HL-60/S4 (cell line): ENCODE measurements around the gene KIF6.

ENCODE experiments used
- in situ Hi-C: fragments of 300-500 bp; cut with MboI; formaldehyde crosslinking; loops from 2 replicates; pipeline ENCODE4 v1.14.3; 2022; ENCODE audit warnings: low sequenced_read_pairs

KIF6 gene

DNA sequence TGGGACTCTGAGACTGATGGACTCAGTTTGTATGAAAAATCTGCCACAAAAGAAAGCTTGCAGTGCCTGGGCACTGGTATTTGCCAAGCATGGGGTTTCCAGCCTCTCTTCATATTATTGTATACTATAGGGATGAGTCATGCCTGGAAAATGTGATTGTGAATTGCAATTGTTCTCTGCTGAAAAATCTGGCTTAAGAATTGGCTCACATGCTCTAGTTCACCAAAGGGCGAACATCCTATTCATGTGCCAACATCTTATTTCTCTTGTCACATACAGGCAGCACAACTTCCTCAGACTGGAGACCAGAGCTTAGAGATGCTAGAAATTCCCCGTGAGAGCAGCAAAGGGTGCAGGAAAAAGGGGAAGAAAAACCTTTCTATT is 299.1 kb downstream of the KIF6 start:
- in situ Hi-C loops, result no loop called here

- in situ Hi-C loops, result no loop called here
Measured at GRCh38 chr6:39425346-39426072, 299.7 kb downstream of the KIF6 start.

DNA sequence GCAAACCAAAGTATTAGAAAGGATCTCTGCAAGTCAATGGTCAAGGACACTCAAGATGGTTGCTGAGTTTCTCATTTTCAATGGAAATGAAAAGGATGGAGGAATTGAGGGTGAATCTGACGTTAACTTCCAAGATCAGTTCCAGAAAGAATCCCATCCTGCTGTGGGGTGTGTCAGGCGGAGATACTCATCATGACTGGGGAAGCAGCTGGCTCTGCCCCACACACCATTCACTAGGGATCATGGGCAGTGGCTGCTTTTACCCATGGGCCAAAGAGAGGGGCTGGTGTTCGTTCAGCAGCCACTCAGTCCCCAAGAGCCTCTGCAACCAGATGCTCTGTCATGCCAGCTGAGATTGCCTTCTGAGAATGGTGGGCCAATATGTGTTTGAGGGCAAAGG is 300.4 kb downstream of the KIF6 start:
- in situ Hi-C loops, result no loop called here

DNA sequence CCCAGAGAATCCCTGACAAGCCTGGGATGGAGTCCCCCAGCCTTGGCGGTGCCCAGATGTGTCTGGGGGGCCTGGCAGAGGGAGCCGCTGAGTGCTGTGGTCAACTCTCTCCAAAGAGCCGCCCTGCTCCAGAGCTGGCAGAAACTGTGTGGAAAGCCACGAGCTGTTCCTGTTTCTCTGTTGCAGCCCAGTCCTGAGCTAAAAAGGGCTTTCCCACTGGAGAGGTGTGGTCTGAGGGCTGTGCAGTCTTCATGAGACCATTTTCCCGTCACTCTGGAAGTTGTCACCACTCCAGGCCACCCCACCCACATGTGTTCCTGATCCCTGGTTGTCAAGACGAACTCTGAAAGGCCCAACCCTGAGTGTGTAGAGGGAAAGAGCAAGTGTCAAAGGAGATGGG is 303.0 kb downstream of the KIF6 start:
- in situ Hi-C loops, result no loop called here

GRCh38 chr6:39421383-39422225 is 303.6 kb downstream of the KIF6 start:
- in situ Hi-C loops, result no loop called here

- in situ Hi-C loops, result no loop called here
Measured at GRCh38 chr6:39420300-39421265, 304.6 kb downstream of the KIF6 start.

- in situ Hi-C loops, result no loop called here
Measured at GRCh38 chr6:39419607-39420006, 305.6 kb downstream of the KIF6 start.

- in situ Hi-C loops, result no loop called here
Measured at GRCh38 chr6:39417440-39417839, 307.8 kb downstream of the KIF6 start.

- in situ Hi-C loops, result no loop called here
Measured at GRCh38 chr6:39416728-39417127, 308.5 kb downstream of the KIF6 start.

DNA sequence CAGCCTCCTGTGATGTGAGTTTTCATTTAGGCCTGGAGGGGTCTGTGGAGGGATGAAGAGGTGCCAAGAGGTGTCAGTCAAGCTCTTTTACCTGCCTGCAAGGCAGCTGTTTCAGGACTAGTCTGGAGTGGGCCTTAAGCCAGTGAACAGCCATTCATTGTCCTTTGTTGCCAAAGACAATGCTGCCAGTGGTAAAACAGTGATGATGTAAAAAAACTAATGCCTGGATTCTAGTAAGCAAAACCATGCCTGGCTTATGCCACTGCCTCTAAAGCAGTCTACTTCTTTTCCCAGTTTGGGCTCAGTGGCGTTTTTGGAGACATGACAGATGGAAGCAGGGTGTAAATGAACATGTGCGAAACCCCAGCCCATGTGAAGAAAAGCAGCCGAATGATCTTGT is 309.2 kb downstream of the KIF6 start:
- in situ Hi-C loops, result no loop called here

GRCh38 chr6:39415482-39415881 is 309.7 kb downstream of the KIF6 start:
- in situ Hi-C loops, result no loop called here

GRCh38 chr6:39411465-39411864 is 313.7 kb downstream of the KIF6 start:
- in situ Hi-C loops, result no loop called here

DNA sequence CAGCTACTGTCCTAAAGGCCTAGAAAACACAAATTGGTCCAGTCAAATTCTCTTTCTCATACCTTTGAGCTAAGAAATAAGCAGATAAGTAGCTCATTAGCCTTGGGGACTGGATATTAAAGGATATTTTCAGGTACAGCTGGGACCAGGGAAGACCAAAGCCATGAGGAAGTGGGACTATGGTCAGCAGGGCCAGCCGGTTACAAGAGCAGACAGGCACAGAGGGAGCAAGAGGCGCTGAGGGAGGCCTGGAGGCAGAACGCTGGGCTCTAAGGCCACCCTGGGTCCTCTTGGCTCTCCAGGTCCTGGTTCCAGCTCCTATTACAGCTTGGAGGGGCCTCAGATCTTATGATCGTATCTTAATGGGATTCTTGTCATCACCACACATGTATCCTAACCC is 314.2 kb downstream of the KIF6 start:
- in situ Hi-C loops, result no loop called here

DNA sequence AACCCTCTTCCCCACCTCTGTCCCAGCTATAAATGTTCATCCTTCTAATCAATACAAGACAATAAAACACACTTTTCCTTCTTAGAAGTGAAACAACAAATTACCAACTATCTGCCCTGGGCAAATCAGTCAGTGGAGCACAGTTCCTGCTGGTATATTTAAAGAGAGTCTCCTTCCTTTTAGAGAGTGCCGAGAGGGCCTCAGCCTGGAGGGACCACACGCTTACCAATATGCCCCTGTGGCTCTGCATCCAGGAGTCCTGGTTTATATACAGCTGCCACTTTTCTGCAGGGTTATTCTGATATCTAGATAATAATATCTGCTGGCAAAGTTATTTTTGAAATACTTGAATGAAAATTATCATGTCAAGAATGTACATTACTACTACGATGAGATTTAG is 315.3 kb downstream of the KIF6 start:
- in situ Hi-C loops, result no loop called here

DNA sequence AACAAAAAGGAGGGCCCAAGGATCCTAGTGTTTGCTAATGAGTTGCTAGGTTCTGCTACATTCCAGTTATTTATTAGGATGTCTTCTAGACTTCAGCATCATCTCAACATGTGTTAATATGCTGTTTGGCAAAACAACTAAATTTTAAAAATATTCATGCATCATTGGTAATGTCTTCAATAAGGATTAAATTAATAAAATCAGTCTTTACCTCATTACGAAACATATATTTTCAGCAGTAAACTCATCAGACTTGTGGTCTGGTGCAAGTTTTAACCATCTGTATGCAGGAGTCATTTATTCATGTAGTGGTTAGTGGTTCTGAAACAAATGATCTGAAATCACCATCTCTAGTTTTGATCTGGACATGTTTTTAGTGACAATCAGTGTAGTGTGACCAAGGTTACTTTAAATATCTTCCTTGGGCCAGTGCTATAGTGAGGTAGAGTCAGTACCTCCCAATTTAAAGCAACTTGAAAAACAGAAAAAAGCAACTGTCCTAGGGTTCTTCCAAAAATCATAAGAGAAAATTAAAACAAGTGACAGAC is 317.7 kb downstream of the KIF6 start:
- in situ Hi-C loops, result no loop called here

- in situ Hi-C loops, result no loop called here
Measured at GRCh38 chr6:39404312-39404711, 320.9 kb downstream of the KIF6 start.

- in situ Hi-C loops, result no loop called here
Measured at GRCh38 chr6:39403304-39403703, 321.9 kb downstream of the KIF6 start.

DNA sequence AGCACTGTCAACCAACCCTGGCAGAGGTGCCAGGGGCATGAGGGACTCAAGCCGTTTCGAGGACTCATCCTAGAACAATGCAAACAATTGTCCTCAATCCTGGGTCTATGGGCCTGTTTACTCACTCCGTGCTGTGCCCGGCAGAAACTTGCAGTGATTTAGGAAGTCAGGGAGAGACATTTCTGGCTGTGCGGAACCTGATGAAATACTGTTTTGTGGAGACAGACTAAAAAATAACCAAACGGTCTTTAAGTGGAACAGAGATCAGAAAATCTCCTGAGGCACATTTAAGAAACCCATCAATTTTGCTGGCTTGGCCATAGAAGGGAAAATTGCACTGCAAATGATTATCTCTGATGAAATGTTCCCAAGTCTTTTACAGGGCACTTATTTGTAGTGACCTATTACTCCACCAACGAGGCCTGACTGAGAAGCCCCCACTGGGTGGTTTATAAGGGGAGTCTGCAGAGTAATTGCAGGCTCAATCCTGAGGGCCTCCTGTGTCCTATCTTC is 322.9 kb downstream of the KIF6 start:
- in situ Hi-C loops, result no loop called here

DNA sequence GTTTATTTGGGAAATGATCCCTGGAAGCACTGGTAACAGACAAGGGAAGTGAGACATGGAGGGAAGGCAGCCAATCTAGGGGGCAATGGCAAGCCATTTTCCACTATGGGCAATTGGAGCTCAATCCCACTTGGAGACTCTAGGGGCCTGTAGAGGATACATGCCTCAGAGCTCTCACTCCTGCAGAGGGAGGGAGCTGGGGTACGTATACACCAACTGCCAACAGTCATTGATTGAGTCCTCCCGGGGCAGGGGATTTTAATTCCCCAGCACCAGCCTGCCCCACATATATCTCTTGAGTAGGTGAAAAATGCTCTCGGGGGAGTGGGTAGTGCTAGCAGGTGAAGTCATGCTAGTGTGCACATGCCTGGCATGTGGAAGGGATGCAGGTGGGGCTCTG is 323.8 kb downstream of the KIF6 start:
- in situ Hi-C loops, result no loop called here

GRCh38 chr6:39400026-39400425 is 325.2 kb downstream of the KIF6 start:
- in situ Hi-C loops, result no loop called here

GRCh38 chr6:39396854-39397253 is 328.4 kb downstream of the KIF6 start:
- in situ Hi-C loops, result no loop called here
